Measurements from ENCODE around the gene ADRA2A.

The ADRA2A gene

GRCh38 chr10:111101796-111102195, 25.0 kb downstream of the ADRA2A start:
- DNase-seq (ENCODE audit: low read depth), result no peak
- no peak for TF ChIP-seq CTCF (IDR thresholded peaks at IDR 0.05; ENCODE audit: insufficient read depth, low read depth, low read length, missing control alignments)
- H3K4me3 ChIP-seq (ENCODE audit: low read depth, low read length), result no peak overlapping the region

GRCh38 chr10:111102359-111102837, 25.6 kb downstream of the ADRA2A start:
- no peak for TF ChIP-seq CTCF (IDR thresholded peaks at IDR 0.05; ENCODE audit: insufficient read depth, low read depth, low read length, missing control alignments)
- DNase-seq (ENCODE audit: low read depth), result no peak
- no peak overlapping the region for H3K4me3 ChIP-seq (ENCODE audit: low read depth, low read length)

GRCh38 chr10:111103196-111103840, 26.5 kb downstream of the ADRA2A start:
- DNase-seq (ENCODE audit: low read depth), result no peak
- no peak for TF ChIP-seq CTCF (IDR thresholded peaks at IDR 0.05; ENCODE audit: insufficient read depth, low read depth, low read length, missing control alignments)
- H3K4me3 ChIP-seq (ENCODE audit: low read depth, low read length), result no peak overlapping the region

- H3K4me3 ChIP-seq (ENCODE audit: low read depth, low read length), result no peak overlapping the region
- DNase-seq (ENCODE audit: low read depth), result no peak
- no peak for TF ChIP-seq CTCF (IDR thresholded peaks at IDR 0.05; ENCODE audit: insufficient read depth, low read depth, low read length, missing control alignments)
Observed at GRCh38 chr10:111104811-111105210, 28.0 kb downstream of the ADRA2A start.

- no peak overlapping the region for H3K4me3 ChIP-seq (ENCODE audit: low read depth, low read length)
- TF ChIP-seq CTCF (IDR thresholded peaks at IDR 0.05; ENCODE audit: insufficient read depth, low read depth, low read length, missing control alignments), result no peak
- no peak for DNase-seq (ENCODE audit: low read depth)
Observed at GRCh38 chr10:111106081-111106480, 29.3 kb downstream of the ADRA2A start.

- DNase-seq (ENCODE audit: low read depth), result no peak
- TF ChIP-seq CTCF (IDR thresholded peaks at IDR 0.05; ENCODE audit: insufficient read depth, low read depth, low read length, missing control alignments), result no peak
- no peak overlapping the region for H3K4me3 ChIP-seq (ENCODE audit: low read depth, low read length)
Observed at GRCh38 chr10:111107023-111107422, 30.2 kb downstream of the ADRA2A start.

- DNase-seq (ENCODE audit: low read depth), result no peak
- no peak for TF ChIP-seq CTCF (IDR thresholded peaks at IDR 0.05; ENCODE audit: insufficient read depth, low read depth, low read length, missing control alignments)
- no peak overlapping the region for H3K4me3 ChIP-seq (ENCODE audit: low read depth, low read length)
Observed at GRCh38 chr10:111107846-111108245, 31.0 kb downstream of the ADRA2A start.

All from GM12865 (cell line).